Measurements from ENCODE around the gene TOP2A. TPM values are rescaled to one million over a fixed set of nuclear protein-coding genes. Genes with fewer than 3 reads are reported as not detected.

Gene TOP2A
- total RNA-seq, 1 experiment from 2014 or later: 230 TPM

GRCh38 chr17:40407460-40407859, 10.2 kb downstream of the TOP2A start:
- Mint-ChIP-seq H3K4me3 (no peak overlapping the region), H3K4me1 (peaks cover 22 to 28% of the 10 kb centered on the region in 2 experiments), H3K27ac (no peak overlapping the region), H3K36me3 (ENCODE audit: insufficient read depth in 1 of 3, low read depth in 3 of 3) (peaks cover 55 to 91% (median 89%) of the 10 kb centered on the region in 3 experiments; a peak in 6 of 7 replicates), H3K27me3 (ENCODE audit: low read depth) (no peaks in the 10 kb centered on the region), H3K9me3 (no peaks in the 10 kb centered on the region)
- Histone ChIP-seq H3K4me2 (ENCODE audit: insufficient read depth, insufficient read length, low read length) (no peak overlapping the region), H3K9ac (ENCODE audit: extremely low read depth, insufficient read length, low read length) (no peak overlapping the region), H2AK5ac (ENCODE audit: insufficient read length, low read length) (no peak overlapping the region), H3K79me1 (ENCODE audit: insufficient read depth, low read depth, low read length, poor library complexity, severe bottlenecking) (no peaks in the 10 kb centered on the region), H3K56ac (ENCODE audit: insufficient read length, low read depth, low read length) (no peak overlapping the region), H2BK15ac (ENCODE audit: low read depth, low read length) (no peak overlapping the region), H4K8ac (replicated peaks; ENCODE audit: insufficient read length, low read depth, low read length) (no peak overlapping the region), H3K4me1 (ENCODE audit: insufficient read depth, low read length) (no peaks in the 10 kb centered on the region; the same call in 1 of the 2 replicates), H2BK5ac (ENCODE audit: insufficient read length, low read length) (no peak overlapping the region), H3K23ac (ENCODE audit: insufficient read length, low read depth, low read length) (no peak overlapping the region), H2BK12ac (ENCODE audit: insufficient read length, low read depth, low read length) (no peak overlapping the region), H4K20me1 (ENCODE audit: control insufficient read depth, insufficient read depth, insufficient read length) (no peaks in the 10 kb centered on the region), H2BK120ac (ENCODE audit: low read depth, low read length, poor library complexity, severe bottlenecking) (no peak overlapping the region), H3K27ac (ENCODE audit: insufficient read length, low read depth, low read length) (no peak overlapping the region), H3K9me3 (ENCODE audit: control insufficient read depth, low read depth, low read length) (no peaks in the 10 kb centered on the region), H3K79me2 (ENCODE audit: insufficient read depth, low read length) (no peaks in the 10 kb centered on the region), H4K5ac (ENCODE audit: insufficient read length, low read depth, low read length) (no peak overlapping the region), H3K18ac (ENCODE audit: insufficient read length, low read depth, low read length) (no peak overlapping the region), H3T11ph (ENCODE audit: low read length) (no peak overlapping the region), H3K27me3 (ENCODE audit: insufficient read depth, low read length) (no peaks in the 10 kb centered on the region), H2BK20ac (ENCODE audit: low read depth, low read length, poor library complexity, severe bottlenecking) (no peak overlapping the region), H4K91ac (ENCODE audit: insufficient read length, low read depth, low read length) (no peak overlapping the region), H2AFZ (ENCODE audit: low read length) (no peak overlapping the region), H3K14ac (ENCODE audit: insufficient read depth, low read length) (no peak overlapping the region), H3K23me2 (ENCODE audit: insufficient read length, low read depth, low read length, poor library complexity, severe bottlenecking) (no peaks in the 10 kb centered on the region), H3K4ac (ENCODE audit: low read depth, low read length) (no peak overlapping the region)
- TF ChIP-seq, protein P1, sequence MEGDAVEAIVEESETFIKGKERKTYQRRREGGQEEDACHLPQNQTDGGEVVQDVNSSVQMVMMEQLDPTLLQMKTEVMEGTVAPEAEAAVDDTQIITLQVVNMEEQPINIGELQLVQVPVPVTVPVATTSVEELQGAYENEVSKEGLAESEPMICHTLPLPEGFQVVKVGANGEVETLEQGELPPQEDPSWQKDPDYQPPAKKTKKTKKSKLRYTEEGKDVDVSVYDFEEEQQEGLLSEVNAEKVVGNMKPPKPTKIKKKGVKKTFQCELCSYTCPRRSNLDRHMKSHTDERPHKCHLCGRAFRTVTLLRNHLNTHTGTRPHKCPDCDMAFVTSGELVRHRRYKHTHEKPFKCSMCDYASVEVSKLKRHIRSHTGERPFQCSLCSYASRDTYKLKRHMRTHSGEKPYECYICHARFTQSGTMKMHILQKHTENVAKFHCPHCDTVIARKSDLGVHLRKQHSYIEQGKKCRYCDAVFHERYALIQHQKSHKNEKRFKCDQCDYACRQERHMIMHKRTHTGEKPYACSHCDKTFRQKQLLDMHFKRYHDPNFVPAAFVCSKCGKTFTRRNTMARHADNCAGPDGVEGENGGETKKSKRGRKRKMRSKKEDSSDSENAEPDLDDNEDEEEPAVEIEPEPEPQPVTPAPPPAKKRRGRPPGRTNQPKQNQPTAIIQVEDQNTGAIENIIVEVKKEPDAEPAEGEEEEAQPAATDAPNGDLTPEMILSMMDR (conservative IDR thresholded peaks at IDR 0.05): no peak
- no CpG with 5 or more reads among the region's 3 CpGs for WGBS (ENCODE audit: extremely low coverage, insufficient read length, low lambda C conversion rate)
- no peak for DNase-seq
